Left ventricle myocardium inferior (tissue), 1 donor: ENCODE data around the gene DGUOK. TPM values are rescaled to one million over a fixed set of nuclear protein-coding genes. Genes with fewer than 3 reads are reported as not detected.

Source experiments
- DNase-seq: peaks from one replicate; pipeline ENCODE4 v3.0.0-alpha.2; 2020
- H3K27ac ChIP-seq: fragments of 200-600 bp; replicated peaks from 2 replicates; pipeline ENCODE4 v1.8.0; 2021
- H3K27me3 ChIP-seq: fragments of 200-600 bp; 2 replicates; pipeline ENCODE4 v1.8.0; 2021; ENCODE audit warnings: low read depth
- H3K36me3 ChIP-seq: fragments of 200-600 bp; 2 replicates; pipeline ENCODE4 v1.8.0; 2021
- H3K4me1 ChIP-seq: fragments of 200-600 bp; 2 replicates; pipeline ENCODE4 v1.8.0; 2021
- H3K4me3 ChIP-seq: fragments of 200-600 bp; 2 replicates; pipeline ENCODE4 v1.8.0; 2021; ENCODE audit warnings: mild to moderate bottlenecking, moderate library complexity
- H3K9me3 ChIP-seq: fragments of 200-600 bp; replicated peaks from 2 replicates; pipeline ENCODE4 v1.8.0; 2021
- CTCF ChIP-seq: fragments of 200-600 bp; IDR thresholded peaks from 2 replicates; pipeline ENCODE4 v1.8.0; 2021; ENCODE audit warnings: antibody characterized with exemption, mild to moderate bottlenecking, borderline replicate concordance
- intact Hi-C: fragments of 100-400 bp; cut with micrococcal nuclease; formaldehyde crosslinking; loops from one replicate; pipeline ENCODE4 v1.11.0; 2022
- total RNA-seq: library from RNA; stranded (reverse); fragmentation: NEBNext Ultra II Directional; extraction: Animal tissue kit (Norgen Biotek cat#: 25700); gene quantifications from one replicate; pipeline ENCODE4 v1.2.1, GENCODE V29; 2021
- donor health status: DM: no; HTN: yes; CAD: no; lungs with severe emphysema.

Gene DGUOK
- total RNA-seq, 1 donor from 2014 or later = 21.9 TPM

- intact Hi-C loops = no loop called here
- Histone ChIP-seq H3K36me3 (no peaks in the 10 kb centered on the region), H3K9me3 (no peaks in the 10 kb centered on the region), H3K27ac (no peak overlapping the region), H3K4me3 (no peak overlapping the region), H3K27me3 (peaks cover 50% of the 10 kb centered on the region), H3K4me1 (no peaks in the 10 kb centered on the region)
- no peak for TF ChIP-seq CTCF
- DNase-seq = no peak
Measured at GRCh38 chr2:73917296-73917695, 9.4 kb upstream of the DGUOK start.

GRCh38 chr2:73917696-73918207 lies 8.9 kb upstream of the DGUOK start:
- intact Hi-C loops = no loop called here
- no peak for TF ChIP-seq CTCF
- no peak overlapping the region for H3K27ac ChIP-seq
- no peaks in the 10 kb centered on the region for H3K36me3 ChIP-seq
- no peaks in the 10 kb centered on the region for H3K9me3 ChIP-seq
- no peak overlapping the region for H3K4me3 ChIP-seq
- peaks cover 50% of the 10 kb centered on the region for H3K27me3 ChIP-seq
- no peaks in the 10 kb centered on the region for H3K4me1 ChIP-seq
- no peak for DNase-seq

GRCh38 chr2:73918856-73919255 lies 7.8 kb upstream of the DGUOK start:
- Histone ChIP-seq H3K9me3 (no peaks in the 10 kb centered on the region), H3K4me1 (no peaks in the 10 kb centered on the region), H3K27ac (no peak overlapping the region), H3K36me3 (no peaks in the 10 kb centered on the region), H3K27me3 (peaks cover 50% of the 10 kb centered on the region), H3K4me3 (no peak overlapping the region)
- DNase-seq = no peak
- TF ChIP-seq CTCF = no peak
- intact Hi-C loops = no loop called here

GRCh38 chr2:73919596-73920228 lies 7.0 kb upstream of the DGUOK start:
- TF ChIP-seq CTCF = no peak

GRCh38 chr2:73920577-73921545 lies 5.8 kb upstream of the DGUOK start:
- no peak overlapping the region for H3K27ac ChIP-seq
- H3K27me3 ChIP-seq = peaks cover 43% of the 10 kb centered on the region
- no peaks in the 10 kb centered on the region for H3K4me1 ChIP-seq
- DNase-seq = no peak
- no peak overlapping the region for H3K4me3 ChIP-seq
- peak; percentile 45 for TF ChIP-seq CTCF
- intact Hi-C loops = no loop called here
- H3K36me3 ChIP-seq = no peaks in the 10 kb centered on the region
- no peaks in the 10 kb centered on the region for H3K9me3 ChIP-seq

More at GRCh38 chr2:73919596-73920228, 7.0 kb upstream of the DGUOK start:
- DNase-seq = no peak
- Histone ChIP-seq H3K4me3 (no peak overlapping the region), H3K27me3 (peaks cover 50% of the 10 kb centered on the region), H3K4me1 (no peaks in the 10 kb centered on the region), H3K27ac (no peak overlapping the region), H3K9me3 (no peaks in the 10 kb centered on the region), H3K36me3 (no peaks in the 10 kb centered on the region)
- intact Hi-C loops = no loop called here
